GM19351 (cell line): ENCODE data around the gene PTPRC.

ENCODE experiments used
- ATAC-seq: cut with Tn5 transposase; IDR thresholded peaks from one replicate; pipeline ENCODE4 v1.9.1; 2021; ENCODE audit warnings: mild to moderate bottlenecking, moderate library complexity; ENCODE audit not compliant: unreplicated experiment

The PTPRC gene

GRCh38 chr1:198751741-198752140, 112.9 kb downstream of the PTPRC start:
- no peak for ATAC-seq

GRCh38 chr1:198754670-198755069, 115.8 kb downstream of the PTPRC start:
- ATAC-seq: no peak

DNA sequence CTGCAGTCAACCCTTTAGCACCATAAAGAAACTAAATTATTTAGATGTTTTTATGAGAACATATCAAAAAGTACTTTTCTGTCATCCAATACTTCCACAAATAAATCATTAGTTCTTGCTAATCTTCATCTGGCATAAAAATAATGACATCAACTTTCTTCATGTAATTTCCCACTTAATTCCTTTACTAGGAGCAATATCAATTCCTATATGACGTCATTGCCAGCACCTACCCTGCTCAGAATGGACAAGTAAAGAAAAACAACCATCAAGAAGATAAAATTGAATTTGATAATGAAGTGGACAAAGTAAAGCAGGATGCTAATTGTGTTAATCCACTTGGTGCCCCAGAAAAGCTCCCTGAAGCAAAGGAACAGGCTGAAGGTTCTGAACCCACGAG, 116.9 kb downstream of the PTPRC start:
- ATAC-seq: no peak

DNA sequence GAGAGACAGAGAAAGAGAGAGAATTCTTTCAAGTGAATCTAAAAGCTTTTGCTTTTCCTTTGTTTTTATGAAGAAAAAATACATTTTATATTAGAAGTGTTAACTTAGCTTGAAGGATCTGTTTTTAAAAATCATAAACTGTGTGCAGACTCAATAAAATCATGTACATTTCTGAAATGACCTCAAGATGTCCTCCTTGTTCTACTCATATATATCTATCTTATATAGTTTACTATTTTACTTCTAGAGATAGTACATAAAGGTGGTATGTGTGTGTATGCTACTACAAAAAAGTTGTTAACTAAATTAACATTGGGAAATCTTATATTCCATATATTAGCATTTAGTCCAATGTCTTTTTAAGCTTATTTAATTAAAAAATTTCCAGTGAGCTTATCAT, 117.6 kb downstream of the PTPRC start:
- ATAC-seq: no peak

GRCh38 chr1:198761859-198762616, 123.2 kb downstream of the PTPRC start:
- ATAC-seq: no peak

GRCh38 chr1:198763298-198763714, 124.5 kb downstream of the PTPRC start:
- ATAC-seq: no peak

DNA sequence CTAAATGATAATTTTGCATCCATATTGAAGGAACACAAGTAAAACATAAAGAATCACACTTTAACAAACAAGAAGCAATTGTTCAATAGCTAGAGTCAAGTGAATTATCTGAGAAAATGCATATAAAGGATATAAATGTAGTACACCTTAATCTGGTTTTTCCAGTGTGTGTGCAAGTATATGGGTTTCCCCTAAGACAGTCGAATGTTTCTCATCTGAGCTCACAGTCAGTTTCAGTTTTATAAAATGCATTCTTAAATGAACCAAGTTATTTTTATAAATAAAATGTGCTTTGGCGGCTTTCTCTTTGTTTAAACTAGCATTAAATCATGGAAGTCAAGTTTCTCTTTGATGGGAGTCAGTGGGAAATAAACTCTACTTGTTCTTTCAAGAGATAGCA, 125.9 kb downstream of the PTPRC start:
- ATAC-seq: no peak

GRCh38 chr1:198765416-198765815, 126.6 kb downstream of the PTPRC start:
- no peak for ATAC-seq

GRCh38 chr1:198771563-198772153, 132.8 kb downstream of the PTPRC start:
- no peak for ATAC-seq

- no peak for ATAC-seq
Measured at GRCh38 chr1:198772626-198773025, 133.8 kb downstream of the PTPRC start.

DNA sequence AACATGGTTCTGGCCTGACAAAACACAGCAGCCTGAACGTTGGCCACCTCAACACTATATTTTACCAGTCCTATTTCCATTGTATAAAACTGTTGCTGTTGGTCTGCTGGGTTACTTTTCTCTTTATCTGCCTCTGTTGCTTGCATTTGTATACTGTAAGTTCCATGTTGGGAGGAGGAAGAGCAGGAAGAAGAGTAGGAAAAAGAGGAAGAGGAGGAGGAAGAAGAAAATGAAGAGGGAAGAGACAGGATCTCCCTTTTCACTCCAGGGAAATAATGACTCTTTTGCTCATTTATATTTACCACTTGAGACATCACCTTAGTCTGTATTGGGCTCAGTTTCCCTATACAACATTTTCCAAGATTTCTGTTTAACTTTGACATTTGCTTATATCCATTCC, 134.2 kb downstream of the PTPRC start:
- ATAC-seq: no peak

DNA sequence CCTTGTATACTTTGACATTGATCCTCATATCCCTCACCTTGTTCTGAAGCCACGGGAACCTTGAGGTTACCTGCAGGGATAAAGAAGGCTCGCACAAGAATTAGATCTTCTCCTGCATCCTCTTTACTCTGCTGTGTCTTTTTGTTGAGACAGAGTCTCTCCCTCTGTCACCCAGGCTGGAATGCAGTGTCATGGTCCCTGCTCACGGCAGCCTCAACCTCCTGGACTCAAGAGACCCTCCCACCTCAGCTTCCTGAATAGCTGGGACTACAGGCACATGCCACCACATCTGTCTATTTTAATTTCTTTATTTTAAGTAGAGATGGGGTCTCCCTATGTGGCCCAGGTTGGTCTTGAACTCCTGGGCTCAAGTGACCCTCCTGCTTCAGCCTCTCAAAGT, 134.7 kb downstream of the PTPRC start:
- no peak for ATAC-seq

DNA sequence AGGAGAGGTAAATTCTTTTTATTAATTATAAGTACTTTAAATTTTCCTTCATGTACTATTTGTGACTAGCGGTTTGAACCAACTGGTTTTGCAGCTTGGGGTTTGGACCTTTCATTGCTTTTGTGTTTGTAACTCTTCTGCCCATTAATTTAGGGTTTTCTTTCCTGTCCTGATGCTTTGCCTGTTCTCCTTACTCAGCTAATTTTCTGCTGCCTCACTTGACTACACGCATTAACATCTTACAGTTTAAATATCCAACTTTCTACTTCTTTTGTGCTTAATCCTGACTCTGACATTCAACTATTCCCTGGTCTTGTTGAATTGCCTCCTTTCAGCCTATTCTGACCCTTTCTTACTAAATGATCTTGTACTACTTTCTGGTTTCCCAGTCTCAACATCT, 135.6 kb downstream of the PTPRC start:
- ATAC-seq: no peak

- ATAC-seq: no peak
Measured at GRCh38 chr1:198775606-198776005, 136.8 kb downstream of the PTPRC start.

DNA sequence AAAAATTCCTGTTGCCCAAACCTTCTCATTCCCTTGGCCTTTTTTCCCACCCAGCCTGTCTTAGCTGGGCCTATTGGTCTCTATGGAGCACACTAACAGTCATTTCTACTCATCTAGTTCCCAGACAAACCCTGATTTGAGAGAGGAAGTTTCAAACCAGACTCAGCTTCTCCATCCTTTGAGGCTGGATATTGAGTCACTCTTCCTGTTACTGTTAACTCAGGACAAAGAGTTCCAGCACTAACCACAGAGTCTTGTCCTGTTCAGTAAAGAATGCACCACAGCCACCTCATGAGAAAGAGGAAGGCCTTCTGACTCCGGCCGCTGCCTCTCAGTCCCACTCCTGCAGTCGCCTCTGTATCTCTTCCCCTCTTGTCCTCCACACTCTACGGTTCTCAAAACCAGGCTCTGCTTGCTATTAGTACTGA, 137.8 kb downstream of the PTPRC start:
- ATAC-seq: no peak

- no peak for ATAC-seq
Measured at GRCh38 chr1:198778049-198778448, 139.2 kb downstream of the PTPRC start.

- ATAC-seq: no peak
Measured at GRCh38 chr1:198780376-198780775, 141.5 kb downstream of the PTPRC start.

DNA sequence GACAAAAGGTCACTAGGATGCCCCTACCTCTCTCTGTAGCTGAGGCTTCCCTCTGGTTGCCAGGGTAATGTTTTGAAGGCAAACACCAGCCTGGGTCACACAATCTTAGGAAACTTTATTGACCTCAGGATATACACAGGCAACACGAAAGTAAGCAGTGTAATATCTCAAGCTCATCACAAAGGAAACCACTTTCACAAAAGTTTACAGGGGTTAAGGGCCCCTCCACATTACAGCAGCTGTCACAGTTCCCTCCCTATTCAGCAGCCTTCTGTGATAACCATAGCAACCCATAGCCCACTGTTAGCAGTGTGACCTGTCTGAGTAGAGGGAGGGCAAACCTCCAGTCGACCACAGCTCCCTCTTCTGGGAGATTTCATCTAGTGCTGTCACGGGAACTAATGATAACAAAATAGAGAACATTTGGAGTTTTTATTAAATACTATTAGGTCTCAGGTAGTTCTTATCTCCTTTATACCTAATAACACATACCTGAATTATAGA, 149.8 kb downstream of the PTPRC start:
- ATAC-seq: peak; percentile 98

GRCh38 chr1:198793714-198794113, 154.9 kb downstream of the PTPRC start:
- ATAC-seq: no peak

GRCh38 chr1:198794498-198794897, 155.7 kb downstream of the PTPRC start:
- no peak for ATAC-seq

GRCh38 chr1:198797656-198798055, 158.8 kb downstream of the PTPRC start:
- ATAC-seq: no peak

DNA sequence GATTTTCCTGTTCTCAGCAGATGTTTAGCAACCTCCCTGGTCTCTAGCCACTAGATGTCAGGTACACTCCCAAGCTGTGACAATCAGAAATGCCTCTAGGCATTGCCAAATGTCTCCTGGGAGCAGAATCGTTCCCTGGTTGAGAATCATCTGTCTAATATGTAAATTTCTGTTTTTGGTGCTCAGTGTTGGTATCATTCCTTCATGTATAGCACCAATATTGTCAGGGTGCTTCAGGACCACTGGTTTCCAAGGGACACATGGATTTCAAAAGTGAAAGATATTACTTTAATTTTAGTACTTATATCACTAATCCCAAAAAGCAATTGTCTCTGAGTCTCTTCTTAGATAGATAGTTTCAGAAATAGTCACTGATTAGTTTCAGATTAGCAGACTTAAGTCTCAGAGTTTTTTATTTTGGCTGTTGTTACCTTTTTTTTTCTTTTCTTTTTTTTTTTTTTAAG, 160.1 kb downstream of the PTPRC start:
- ATAC-seq: peak; percentile 55
